Kidney epithelial cell (primary cell): ENCODE results near the gene VAX1. TPM values are rescaled to one million over a fixed set of nuclear protein-coding genes. Genes with fewer than 3 reads are reported as not detected.

ENCODE experiments used
- DNase-seq: peaks from one replicate; pipeline ENCODE4 v3.0.0-alpha.2; 2010; ENCODE audit warnings: low read depth
- H3K27me3 ChIP-seq: 2 replicates; pipeline ENCODE4 v1.6.0; 2011; ENCODE audit warnings: low read length; ENCODE audit not compliant: control insufficient read depth, insufficient read depth
- H3K36me3 ChIP-seq: 2 replicates; pipeline ENCODE4 v1.5.1; 2011; ENCODE audit warnings: low read length; ENCODE audit not compliant: control insufficient read depth, insufficient read depth
- H3K4me3 ChIP-seq: 2 replicates; pipeline ENCODE4 v1.5.1; 2011; ENCODE audit warnings: low read depth, mild to moderate bottlenecking, control low read depth, low read length
- total RNA-seq: library from RNA; depleted of rRNA; stranded (reverse); fragments of >200 nt; gene quantifications from 2 replicates; pipeline ENCODE4 v1.2.3, GENCODE V29; 2015
- TF ChIP-seq, protein P1 (sequence below): IDR thresholded peaks from 2 replicates; pipeline ENCODE4 v1.5.1; 2011; ENCODE audit warnings: mild to moderate bottlenecking, moderate library complexity, low read length, control low read depth, inconsistent platforms; ENCODE audit not compliant: insufficient read depth, poor library complexity, severe bottlenecking

The VAX1 gene
- total RNA-seq, 1 donor from 2014 or later: 0.08 TPM

DNA sequence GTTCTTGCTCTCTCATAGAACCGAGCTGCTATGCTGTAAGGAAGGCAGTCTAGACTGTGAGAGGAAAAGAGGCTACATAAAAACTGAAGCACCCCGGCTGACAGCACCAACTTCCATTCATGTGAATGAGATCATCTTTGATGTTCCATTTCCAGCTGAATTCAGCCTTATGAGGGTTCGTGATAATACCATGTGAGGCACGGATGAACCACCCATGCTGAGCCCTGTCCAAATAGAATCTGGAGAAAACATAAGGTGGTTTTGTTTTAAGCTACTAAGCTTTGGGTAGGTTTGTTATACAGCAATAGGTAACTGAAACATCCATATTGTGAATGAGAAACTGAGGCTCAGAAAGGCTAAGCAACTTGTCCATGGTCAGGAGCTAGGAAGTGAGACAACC lies 6.9 kb upstream of the VAX1 start:
- no peak for DNase-seq
- Histone ChIP-seq H3K36me3 (no peaks in the 10 kb centered on the region), H3K4me3 (no peak overlapping the region), H3K27me3 (peaks cover 52% of the 10 kb centered on the region)
- TF ChIP-seq, protein P1, sequence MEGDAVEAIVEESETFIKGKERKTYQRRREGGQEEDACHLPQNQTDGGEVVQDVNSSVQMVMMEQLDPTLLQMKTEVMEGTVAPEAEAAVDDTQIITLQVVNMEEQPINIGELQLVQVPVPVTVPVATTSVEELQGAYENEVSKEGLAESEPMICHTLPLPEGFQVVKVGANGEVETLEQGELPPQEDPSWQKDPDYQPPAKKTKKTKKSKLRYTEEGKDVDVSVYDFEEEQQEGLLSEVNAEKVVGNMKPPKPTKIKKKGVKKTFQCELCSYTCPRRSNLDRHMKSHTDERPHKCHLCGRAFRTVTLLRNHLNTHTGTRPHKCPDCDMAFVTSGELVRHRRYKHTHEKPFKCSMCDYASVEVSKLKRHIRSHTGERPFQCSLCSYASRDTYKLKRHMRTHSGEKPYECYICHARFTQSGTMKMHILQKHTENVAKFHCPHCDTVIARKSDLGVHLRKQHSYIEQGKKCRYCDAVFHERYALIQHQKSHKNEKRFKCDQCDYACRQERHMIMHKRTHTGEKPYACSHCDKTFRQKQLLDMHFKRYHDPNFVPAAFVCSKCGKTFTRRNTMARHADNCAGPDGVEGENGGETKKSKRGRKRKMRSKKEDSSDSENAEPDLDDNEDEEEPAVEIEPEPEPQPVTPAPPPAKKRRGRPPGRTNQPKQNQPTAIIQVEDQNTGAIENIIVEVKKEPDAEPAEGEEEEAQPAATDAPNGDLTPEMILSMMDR: no peak

DNA sequence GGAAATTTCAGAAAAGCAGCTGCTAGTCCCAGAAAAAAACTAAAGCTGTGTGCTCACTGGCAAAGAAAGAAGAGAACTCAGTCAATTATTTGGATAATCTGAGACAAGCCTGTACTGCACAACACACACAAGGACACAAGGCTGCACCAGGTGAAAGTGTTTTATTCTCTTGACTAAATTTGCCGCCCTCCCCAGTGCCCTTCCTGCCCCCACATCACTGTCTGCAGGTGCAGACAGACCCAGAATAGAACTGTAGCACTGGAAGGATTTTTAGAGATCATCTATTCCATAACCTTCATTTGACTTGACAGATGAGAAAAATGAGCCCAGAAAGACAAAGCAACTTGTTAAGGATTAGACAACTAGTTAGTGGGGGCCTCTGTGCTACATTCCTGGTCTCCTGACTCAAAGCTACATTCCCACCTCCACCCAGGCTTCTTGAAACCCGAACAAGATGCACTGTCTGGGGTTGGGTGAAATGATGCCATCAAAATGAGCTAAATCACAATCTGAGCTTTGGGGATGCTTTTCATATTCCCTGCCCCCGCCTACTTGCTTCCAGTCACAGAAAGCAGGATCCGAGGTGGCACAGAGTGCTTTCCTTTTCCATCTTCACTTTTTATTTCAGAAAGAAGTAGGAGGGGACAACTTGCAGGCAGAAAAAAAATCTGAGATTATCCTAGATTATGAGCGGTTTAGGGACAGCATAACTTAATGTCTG lies 5.2 kb upstream of the VAX1 start:
- TF ChIP-seq, protein P1: no peak
- H3K36me3 ChIP-seq: no peaks in the 10 kb centered on the region
- H3K27me3 ChIP-seq: peaks cover 57% of the 10 kb centered on the region
- DNase-seq: no peak
- H3K4me3 ChIP-seq: no peak overlapping the region

DNA sequence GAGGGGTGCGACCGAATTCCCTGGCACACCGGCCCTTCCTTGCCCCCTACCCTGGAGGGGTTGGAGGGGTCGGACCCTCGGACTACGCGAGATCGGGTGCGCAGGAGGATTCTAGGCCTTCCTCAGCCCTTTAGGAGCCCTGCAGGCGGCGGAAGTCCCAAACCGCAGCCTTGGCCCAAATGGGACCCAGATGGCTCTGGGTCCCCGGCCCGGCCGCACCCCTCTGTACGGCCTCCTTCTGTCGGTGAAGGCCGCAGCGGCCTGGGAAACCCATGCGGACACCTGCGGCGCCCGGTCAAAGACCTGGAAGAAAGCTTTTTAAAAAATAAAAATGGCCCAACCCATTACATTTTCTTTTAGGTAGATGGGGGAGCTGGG lies 2.4 kb upstream of the VAX1 start:
- H3K27me3 ChIP-seq: peaks cover 78% of the 10 kb centered on the region
- no peak overlapping the region for H3K4me3 ChIP-seq
- no peak for DNase-seq
- no peaks in the 10 kb centered on the region for H3K36me3 ChIP-seq
- TF ChIP-seq, protein P1: no peak

DNA sequence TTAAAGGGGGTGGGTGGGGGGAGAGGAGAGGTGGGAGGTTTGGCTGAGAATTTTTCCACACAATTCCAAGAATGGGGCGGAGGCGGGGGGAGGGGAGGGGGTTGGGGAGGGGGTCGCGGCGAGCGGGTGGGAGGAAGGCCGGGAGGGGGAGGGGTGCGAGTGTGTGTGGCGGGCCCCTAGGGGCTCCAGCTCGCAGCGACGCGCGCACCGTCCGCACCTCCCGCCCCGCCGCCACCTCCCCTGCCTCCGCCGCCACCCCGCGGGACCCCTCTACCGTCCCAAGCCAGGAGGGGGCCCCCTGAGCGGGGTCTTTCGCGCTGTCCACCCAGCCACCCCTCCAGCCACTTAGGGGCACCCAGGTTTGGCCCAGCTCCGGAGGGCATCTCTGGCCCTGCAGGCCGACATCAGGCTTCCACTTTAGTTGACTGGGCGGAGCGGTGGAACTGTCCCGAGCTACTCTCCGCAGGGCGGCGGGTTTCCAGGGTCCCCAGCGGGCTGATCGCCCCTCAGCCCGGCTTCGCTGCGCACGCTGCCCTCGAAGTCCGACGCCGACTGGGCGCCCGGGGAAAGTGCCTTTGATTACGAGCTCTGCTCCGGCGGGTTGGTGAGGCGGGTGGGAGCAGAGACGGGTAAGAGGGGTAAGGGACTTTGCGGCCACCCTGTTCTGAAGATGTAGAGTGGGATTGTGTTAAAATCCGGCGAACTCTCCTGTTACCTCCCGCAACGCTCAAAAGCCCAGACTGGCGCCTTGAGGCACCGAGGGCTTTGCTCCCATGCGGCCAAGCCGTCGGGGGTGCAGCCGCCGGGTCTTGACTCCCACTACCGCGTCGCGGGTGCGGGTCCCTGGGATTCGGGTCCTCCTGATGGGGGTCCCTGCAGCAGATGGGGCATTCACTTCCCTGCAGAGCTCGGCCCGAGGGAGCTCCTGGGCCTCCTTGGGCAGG lies 1.8 kb upstream of the VAX1 start:
- peaks cover 85% of the 10 kb centered on the region for H3K27me3 ChIP-seq
- H3K36me3 ChIP-seq: no peaks in the 10 kb centered on the region
- H3K4me3 ChIP-seq: no peak overlapping the region
- TF ChIP-seq, protein P1: no peak
- DNase-seq: no peak

DNA sequence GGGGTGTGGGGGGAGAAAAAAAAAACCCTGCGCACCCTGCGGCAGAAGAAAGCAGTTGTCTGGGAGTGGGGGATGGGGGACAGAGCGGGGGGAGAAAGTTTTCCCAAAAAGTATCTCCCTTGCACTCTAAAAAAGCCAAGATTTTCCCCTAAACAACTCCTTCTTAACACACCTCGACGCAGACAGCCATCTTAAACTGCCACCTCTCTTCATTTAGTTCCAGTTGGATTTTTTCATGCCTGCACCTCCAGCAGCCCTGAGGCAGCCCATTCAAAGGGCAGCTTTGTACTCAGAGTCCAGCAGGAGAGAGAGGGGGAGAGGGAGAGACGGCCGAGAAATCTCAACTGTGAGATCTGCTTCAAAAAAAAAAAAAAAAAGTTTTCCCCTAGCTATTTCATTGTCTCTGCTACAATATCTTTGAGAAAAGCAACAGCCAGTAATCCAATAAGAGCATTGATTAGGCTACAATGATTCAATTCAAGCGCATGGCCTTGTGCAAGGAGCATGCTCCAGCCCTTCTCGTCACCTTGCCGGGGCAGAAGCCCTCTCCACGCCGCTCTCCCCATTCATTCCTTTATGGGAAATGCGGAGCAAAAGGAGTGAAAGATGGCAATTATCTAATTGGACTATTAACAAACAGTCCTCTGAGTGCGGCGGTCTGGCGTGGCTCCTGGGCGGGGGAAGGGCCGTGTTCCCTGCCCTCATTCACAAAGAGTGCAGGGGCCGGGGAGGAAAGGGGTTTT lies 939 bp upstream of the VAX1 start:
- H3K4me3 ChIP-seq: no peak overlapping the region
- H3K36me3 ChIP-seq: no peaks in the 10 kb centered on the region
- TF ChIP-seq, protein P1: no peak
- peaks cover 90% of the 10 kb centered on the region for H3K27me3 ChIP-seq
- no peak for DNase-seq
